Measurements from ENCODE around the gene BCHE.

DNA sequence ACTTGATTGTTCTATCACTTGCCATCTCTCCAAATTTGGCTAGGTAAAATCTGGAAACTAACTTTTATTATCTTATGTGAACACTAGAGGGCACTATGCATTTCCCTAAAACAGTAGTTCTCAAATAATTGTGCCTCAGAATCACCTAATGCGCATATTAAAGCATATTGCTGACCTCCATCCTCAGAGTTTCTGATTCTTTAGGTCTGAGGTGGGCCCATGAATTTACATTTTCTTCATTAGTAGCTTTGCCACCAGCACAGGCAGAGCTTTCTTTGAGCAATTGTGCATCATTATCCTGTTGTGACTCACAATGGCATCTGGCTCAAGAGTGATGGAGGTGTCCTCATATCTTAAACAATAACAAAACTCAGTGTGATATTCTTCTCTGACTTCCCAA is 17.5 kb upstream of the BCHE start:
- TF ChIP-seq, protein P1, sequence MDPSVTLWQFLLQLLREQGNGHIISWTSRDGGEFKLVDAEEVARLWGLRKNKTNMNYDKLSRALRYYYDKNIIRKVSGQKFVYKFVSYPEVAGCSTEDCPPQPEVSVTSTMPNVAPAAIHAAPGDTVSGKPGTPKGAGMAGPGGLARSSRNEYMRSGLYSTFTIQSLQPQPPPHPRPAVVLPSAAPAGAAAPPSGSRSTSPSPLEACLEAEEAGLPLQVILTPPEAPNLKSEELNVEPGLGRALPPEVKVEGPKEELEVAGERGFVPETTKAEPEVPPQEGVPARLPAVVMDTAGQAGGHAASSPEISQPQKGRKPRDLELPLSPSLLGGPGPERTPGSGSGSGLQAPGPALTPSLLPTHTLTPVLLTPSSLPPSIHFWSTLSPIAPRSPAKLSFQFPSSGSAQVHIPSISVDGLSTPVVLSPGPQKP (IDR thresholded peaks at IDR 0.05; ENCODE audit: low read depth, low read length), result no peak
- TF ChIP-seq, protein P2, sequence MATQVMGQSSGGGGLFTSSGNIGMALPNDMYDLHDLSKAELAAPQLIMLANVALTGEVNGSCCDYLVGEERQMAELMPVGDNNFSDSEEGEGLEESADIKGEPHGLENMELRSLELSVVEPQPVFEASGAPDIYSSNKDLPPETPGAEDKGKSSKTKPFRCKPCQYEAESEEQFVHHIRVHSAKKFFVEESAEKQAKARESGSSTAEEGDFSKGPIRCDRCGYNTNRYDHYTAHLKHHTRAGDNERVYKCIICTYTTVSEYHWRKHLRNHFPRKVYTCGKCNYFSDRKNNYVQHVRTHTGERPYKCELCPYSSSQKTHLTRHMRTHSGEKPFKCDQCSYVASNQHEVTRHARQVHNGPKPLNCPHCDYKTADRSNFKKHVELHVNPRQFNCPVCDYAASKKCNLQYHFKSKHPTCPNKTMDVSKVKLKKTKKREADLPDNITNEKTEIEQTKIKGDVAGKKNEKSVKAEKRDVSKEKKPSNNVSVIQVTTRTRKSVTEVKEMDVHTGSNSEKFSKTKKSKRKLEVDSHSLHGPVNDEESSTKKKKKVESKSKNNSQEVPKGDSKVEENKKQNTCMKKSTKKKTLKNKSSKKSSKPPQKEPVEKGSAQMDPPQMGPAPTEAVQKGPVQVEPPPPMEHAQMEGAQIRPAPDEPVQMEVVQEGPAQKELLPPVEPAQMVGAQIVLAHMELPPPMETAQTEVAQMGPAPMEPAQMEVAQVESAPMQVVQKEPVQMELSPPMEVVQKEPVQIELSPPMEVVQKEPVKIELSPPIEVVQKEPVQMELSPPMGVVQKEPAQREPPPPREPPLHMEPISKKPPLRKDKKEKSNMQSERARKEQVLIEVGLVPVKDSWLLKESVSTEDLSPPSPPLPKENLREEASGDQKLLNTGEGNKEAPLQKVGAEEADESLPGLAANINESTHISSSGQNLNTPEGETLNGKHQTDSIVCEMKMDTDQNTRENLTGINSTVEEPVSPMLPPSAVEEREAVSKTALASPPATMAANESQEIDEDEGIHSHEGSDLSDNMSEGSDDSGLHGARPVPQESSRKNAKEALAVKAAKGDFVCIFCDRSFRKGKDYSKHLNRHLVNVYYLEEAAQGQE (IDR thresholded peaks at IDR 0.05), result no peak
- TF ChIP-seq, protein P3, sequence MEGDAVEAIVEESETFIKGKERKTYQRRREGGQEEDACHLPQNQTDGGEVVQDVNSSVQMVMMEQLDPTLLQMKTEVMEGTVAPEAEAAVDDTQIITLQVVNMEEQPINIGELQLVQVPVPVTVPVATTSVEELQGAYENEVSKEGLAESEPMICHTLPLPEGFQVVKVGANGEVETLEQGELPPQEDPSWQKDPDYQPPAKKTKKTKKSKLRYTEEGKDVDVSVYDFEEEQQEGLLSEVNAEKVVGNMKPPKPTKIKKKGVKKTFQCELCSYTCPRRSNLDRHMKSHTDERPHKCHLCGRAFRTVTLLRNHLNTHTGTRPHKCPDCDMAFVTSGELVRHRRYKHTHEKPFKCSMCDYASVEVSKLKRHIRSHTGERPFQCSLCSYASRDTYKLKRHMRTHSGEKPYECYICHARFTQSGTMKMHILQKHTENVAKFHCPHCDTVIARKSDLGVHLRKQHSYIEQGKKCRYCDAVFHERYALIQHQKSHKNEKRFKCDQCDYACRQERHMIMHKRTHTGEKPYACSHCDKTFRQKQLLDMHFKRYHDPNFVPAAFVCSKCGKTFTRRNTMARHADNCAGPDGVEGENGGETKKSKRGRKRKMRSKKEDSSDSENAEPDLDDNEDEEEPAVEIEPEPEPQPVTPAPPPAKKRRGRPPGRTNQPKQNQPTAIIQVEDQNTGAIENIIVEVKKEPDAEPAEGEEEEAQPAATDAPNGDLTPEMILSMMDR (IDR thresholded peaks at IDR 0.05), result peak; percentile 63
- TF ChIP-seq ZC3H11A (IDR thresholded peaks at IDR 0.05) (no peak), POLR2AphosphoS2 (conservative IDR thresholded peaks at IDR 0.05; ENCODE audit: low read length) (no peak), BHLHE40 (IDR thresholded peaks at IDR 0.05; ENCODE audit: low read depth, low read length) (no peak), POLR2A (IDR thresholded peaks at IDR 0.05; ENCODE audit: low read length) (no peak)
- TF ChIP-seq, protein P4, sequence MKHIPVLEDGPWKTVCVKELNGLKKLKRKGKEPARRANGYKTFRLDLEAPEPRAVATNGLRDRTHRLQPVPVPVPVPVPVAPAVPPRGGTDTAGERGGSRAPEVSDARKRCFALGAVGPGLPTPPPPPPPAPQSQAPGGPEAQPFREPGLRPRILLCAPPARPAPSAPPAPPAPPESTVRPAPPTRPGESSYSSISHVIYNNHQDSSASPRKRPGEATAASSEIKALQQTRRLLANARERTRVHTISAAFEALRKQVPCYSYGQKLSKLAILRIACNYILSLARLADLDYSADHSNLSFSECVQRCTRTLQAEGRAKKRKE (CRISPR knock-in tag; IDR thresholded peaks at IDR 0.05; ENCODE audit: low read depth), result no peak
